Occipital lobe (tissue), 2 donors: Measurements from ENCODE around the gene A4GALT. TPM values are rescaled to one million over a fixed set of nuclear protein-coding genes. Genes with fewer than 3 reads are reported as not detected.
A peak's percentile ranks its signal among the peaks of the same experiment; 100 is the strongest.
"Not testable (repeated sequence)": the region's sequence is repeated elsewhere in the genome, so short reads cannot be mapped to it uniquely, and the experiment has no call there.

Experiments used
- DNase-seq: peaks from one replicate; lab custom pipeline; 2025; lab: John Stamatoyannopoulos, UW
- total RNA-seq: library from RNA; depleted of rRNA; stranded (reverse); fragments of >200 nt; gene quantifications from one replicate; pipeline ENCODE4 v1.2.3, GENCODE V29; 2014

Gene A4GALT
- total RNA-seq, 1 donor from 2014 or later: 0.31 TPM

- no peak for DNase-seq
These were observed 36.9 kb downstream of the A4GALT start for GRCh38 chr22:42683578-42684283.

GRCh38 chr22:42682113-42682851, 38.4 kb downstream of the A4GALT start:
- no peak for DNase-seq

- DNase-seq: no peak
These were observed 40.0 kb downstream of the A4GALT start for GRCh38 chr22:42680648-42681047.

GRCh38 chr22:42679691-42680090, 41.0 kb downstream of the A4GALT start:
- no peak for DNase-seq

- no peak for DNase-seq
These were observed 41.8 kb downstream of the A4GALT start for GRCh38 chr22:42678894-42679293.

GRCh38 chr22:42677936-42678335, 42.7 kb downstream of the A4GALT start:
- DNase-seq: not testable (repeated sequence)

- no peak for DNase-seq
These were observed 44.5 kb downstream of the A4GALT start for GRCh38 chr22:42676059-42676607.

- DNase-seq: no peak
These were observed 46.7 kb downstream of the A4GALT start for GRCh38 chr22:42673898-42674401.

- DNase-seq: not testable (repeated sequence)
These were observed 47.6 kb downstream of the A4GALT start for GRCh38 chr22:42673071-42673470.

- DNase-seq: no peak
These were observed 49.6 kb downstream of the A4GALT start for GRCh38 chr22:42670921-42671709.

- DNase-seq: no peak
These were observed 50.6 kb downstream of the A4GALT start for GRCh38 chr22:42670046-42670445.

- not testable (repeated sequence) for DNase-seq
These were observed 54.3 kb downstream of the A4GALT start for GRCh38 chr22:42666393-42666792.

GRCh38 chr22:42664976-42665831, 55.5 kb downstream of the A4GALT start:
- no peak for DNase-seq

GRCh38 chr22:42661985-42662831, 58.5 kb downstream of the A4GALT start:
- peak; percentile 42 for DNase-seq

- no peak for DNase-seq
These were observed 64.1 kb downstream of the A4GALT start for GRCh38 chr22:42656578-42656977.

GRCh38 chr22:42655693-42656092, 65.0 kb downstream of the A4GALT start:
- no peak for DNase-seq

GRCh38 chr22:42654436-42655073, 66.1 kb downstream of the A4GALT start:
- no peak for DNase-seq

GRCh38 chr22:42653999-42654398, 66.7 kb downstream of the A4GALT start:
- DNase-seq: no peak

GRCh38 chr22:42651134-42651533, 69.5 kb downstream of the A4GALT start:
- no peak for DNase-seq
